ENCODE data around the gene F2RL3.

The F2RL3 gene

DNA sequence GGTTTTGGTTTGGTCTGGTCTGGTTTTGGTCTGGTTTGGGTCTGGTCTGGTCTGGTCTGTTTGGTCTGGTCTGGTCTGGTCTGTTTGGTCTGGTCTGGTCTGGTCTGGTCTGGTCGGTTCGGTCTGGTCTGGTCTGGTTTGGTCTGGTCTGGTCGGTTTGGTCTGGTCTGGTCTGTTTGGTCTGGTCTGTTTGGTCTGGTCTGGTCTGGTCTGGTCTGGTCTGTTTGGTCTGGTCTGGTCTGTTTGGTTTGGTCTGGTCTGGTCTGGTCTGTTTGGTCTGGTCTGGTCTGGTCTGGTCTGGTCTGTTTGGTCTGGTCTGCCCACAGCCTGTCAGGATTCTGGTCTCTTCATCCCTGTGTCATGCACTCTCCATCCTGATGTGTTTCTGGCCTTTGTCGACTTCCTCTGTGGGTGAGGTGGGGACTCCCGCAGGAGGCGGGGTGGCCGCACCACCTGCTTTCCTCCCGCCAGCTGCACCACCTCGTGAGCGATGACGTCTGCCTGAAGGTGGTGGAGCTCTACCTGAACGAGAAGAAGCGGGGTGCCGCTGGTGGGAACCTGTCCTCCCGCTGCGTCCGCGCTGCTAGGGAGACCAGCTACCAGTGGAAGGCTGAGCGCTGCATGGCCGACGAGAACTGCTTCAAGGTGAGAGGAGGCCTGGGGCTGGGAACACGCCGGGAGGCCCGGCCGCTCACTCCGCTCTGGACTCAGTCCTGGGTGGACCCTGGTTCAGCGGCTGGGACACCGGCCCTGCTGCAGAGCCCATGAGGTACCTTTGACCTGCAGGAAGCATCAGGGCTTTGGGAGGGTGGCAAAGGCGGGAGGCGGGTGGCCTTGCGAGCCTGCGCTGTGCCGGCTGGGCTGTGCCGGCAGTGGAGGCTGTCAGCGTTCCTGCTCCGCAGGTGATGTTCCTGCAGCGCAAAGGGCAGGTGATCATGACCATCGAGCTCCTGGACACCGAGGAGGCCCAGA, 12.9 kb upstream of the F2RL3 start:
- no peak for DNase-seq (ENCODE audit: low read depth)

DNA sequence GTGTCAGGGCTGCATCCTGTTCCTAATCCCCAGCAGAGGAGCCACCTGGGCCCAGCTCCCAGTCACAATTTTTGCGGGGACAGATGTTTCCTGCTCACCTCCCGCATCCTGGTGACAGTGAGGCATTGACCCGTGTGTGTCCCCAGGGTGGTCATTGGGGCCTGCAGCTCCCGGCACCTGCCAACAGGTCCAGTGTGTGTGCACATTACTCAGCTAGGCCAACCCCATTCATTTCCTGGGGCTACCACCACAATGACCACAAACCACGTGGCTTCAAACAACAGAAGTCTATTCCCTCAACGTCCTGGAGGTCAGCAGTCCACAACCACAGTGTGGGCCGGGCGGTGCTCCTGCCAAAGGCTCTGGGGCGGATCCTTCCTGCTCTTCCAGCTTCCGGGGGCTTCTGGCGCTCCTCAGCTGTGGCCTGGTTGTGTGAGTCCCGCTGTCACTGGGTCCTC, 11.9 kb upstream of the F2RL3 start:
- DNase-seq (ENCODE audit: low read depth): peak; percentile 77

DNA sequence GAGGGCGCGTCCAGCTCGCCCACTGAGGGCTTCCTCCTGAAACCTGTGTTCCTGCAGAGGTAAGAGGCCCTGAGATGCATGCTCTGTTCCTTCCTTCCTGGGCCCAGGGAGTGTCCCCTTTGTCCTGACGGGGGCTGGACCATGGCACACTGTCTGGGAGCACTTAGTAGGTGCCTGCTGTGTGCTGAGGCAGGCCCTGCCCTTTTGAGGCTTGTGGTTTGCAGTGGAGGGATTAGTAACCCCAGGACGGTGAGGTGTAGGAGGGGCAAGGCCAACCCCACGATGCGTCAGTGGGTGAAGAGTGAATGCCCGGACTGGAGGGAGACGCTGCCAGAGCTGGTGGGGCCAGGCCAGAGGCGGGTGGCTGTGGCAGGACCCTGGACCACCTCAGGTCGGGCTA, 11.2 kb upstream of the F2RL3 start:
- peak; percentile 30 for DNase-seq (ENCODE audit: low read depth)

DNA sequence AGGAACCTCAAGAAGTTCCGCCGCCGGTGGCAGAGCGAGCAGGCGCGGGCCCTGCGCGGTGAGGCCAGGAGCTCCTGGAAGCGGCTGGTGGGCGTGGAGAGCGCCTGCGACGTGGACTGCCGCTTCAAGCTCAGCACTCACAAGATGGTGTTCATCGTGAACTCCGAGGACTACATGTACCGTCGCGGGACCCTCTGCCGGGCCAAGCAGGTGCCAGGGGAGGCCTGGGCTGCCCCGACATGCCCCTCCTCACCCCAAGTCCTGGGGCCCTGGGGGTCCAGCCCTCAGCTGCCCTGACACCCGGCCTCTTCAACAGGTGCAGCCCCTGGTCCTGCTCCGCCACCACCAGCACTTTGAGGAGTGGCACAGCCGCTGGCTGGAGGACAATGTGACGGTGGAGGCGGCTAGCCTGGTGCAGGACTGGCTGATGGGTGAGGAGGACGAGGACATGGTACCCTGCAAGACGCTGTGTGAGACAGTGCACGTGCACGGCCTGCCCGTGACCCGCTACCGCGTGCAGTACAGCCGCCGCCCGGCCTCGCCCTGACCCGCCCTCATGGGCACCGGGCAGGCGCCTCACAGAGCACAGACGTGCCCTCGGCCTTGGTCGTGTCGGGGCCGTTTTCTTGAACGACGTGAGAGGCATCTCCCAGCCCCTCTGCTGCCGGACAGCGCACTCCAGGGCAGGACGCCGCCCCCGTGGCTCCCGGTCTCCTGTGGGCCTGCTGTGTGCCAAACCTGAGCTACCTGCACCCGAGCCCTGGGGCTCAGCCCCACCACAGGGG, 10.4 kb upstream of the F2RL3 start:
- DNase-seq (ENCODE audit: low read depth): no peak

DNA sequence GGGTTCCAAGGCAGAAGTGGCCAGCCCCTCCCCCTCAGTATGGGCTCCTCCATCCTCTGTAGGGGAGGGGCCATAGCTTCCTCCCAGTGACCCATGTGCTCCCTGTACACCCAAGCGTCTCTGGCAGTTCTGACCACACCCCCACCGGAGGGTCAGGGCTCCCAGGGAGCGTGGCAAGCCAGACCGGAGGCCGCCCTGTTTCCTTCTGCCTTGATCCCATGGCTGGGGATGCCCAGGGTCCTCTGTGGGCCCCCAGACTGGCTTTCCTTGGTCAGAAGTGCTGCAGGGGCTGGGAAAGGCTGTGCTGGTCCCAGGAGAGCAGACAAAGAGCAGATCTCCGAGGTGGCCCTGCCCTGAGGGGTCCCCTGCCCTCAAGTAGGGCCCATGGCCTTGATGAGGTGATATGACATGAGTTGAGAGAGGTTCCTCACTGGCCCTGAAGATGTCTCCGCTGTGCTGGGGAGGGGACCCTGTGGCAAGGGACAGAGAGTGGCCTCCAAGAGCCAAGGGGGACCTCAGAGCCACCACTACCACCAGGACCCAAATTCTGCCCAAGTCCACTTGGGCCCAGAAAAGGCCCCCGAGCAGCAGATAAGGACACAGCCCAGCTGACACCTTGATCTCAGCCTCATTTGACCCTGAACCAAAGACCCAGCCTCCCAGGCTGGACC, 7.8 kb upstream of the F2RL3 start:
- DNase-seq (ENCODE audit: low read depth): no peak

DNA sequence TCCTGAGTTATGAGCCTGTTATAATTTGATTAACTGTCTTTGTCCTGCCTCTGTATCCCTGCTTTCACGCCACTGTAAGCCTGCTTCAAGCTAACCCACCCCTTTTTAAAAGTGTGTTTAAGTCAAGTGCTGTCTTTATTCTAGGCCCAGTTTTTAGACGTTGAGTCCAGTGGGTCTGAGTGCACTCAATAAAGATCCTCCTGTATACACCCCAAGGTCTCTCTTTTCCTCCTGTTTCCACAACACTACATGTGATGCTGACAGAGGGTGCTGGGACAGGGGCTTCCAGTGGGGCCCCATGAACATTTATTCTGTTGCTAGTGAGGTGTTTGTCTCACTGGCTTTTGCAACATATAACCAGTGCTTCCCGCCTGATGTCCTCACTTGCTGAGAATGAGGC, 6.7 kb upstream of the F2RL3 start:
- no peak for DNase-seq (ENCODE audit: low read depth)

DNA sequence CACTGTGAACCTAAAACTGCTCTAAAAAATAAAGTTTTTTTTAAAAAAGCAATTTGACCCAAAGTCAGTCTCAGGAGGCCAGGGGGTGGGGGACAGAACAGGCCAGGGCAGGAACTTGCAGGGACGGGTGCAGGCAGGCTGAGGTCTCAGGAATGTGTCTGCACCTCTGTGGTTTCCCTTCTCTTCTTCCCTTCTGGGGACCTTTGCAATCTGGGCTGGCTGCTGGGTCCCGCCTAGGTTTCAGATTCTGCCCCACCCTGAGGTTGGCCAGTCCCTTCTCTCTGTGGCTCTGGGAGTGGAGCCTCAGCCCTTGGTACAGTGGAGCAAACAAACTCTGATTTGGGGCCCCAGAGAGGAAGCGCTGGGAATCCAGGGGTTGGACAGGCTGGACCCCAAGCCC, 5.3 kb upstream of the F2RL3 start:
- DNase-seq (ENCODE audit: low read depth): no peak

DNA sequence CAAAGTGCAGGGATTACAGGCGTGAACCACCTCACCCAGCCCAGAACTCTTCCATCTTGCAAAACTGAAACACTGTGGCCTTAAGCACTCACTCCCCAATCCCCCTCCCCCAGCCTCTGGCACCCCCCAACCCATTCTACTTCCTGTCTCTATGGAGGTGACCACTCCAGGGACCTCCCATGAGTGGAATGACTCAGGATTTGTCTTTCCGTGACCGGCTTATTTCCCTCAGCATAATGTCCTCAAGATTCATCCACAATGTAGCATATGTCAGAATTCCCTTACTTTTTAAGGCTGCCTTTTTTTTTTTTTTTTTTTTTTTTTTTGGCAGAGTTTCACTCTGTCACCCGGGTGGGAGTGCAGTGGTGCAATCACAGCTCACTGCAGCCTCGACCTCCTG, 3.6 kb upstream of the F2RL3 start:
- no peak for DNase-seq (ENCODE audit: low read depth)

DNA sequence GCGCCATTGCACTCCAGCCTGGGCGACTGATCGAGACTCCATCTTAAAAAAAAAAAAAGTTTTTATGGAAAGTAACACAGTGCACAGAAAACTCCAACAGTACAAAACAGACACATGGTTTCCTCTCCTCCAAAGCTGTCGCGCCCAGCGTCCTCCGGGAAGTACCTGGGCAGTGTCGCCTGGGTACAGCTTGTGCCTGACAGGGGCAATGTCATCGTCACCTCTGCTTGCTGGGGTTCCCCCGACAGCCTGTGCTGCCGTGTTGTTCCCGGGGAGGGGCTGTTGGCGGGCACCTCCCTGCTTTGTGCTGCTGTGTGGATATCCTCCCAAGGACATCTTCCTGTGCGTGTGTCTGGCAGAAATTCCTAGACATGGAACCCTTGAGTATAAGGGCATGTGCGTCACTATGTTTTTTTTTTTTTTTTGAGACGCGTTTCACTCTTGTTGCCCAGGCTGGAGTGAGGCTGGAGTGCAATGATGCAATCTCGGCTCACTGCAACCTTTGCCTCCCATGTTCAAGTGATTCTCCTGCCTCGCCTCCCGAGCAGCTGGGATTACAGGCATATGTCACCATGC, 2.4 kb upstream of the F2RL3 start:
- peak; percentile 31 for DNase-seq (ENCODE audit: low read depth)

DNA sequence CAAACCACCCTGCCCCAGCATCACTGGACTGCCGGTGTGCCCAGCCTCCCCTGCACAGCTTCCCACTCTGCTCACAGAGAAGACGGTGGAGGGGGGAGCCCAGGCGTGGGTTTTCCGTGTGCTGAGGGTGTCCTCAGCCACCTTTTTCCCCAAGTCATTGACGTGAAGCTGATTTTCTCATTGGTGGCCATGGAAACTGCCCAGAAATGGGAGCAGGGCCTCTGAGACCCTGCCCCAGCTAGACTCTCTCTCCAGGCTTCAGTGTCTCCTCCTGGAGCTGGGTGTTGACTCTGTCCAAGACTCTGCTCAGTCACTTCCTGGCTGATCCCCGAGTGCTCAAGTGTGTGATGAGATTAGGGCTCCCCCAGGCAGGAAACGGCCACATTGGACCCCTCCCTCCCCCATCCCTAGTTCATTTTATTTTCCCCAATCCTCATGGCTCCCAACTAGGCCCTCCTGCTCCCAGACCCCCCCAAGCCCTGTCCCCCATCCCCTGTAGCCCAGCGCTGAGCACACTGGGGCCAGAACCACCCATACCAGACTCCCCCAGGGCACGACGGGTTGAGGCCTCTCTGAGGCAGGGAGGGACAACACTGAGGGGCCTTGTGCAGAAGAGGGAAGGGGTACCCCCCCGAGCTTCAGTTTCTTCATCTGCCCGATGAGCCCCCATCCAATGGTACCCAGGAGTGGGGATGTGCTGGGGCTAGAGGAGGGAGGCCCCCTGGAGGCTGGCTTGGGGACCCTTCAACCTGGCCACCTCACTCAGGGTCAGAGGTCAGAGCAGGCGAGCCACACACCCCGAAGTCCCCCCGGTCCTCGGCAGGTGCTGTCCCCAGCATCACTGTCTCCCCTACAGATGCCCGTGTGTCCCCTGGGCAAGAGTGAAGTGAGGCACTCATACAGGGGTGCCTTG, 1.2 kb upstream of the F2RL3 start:
- peak; percentile 12 for DNase-seq (ENCODE audit: low read depth)

DNA sequence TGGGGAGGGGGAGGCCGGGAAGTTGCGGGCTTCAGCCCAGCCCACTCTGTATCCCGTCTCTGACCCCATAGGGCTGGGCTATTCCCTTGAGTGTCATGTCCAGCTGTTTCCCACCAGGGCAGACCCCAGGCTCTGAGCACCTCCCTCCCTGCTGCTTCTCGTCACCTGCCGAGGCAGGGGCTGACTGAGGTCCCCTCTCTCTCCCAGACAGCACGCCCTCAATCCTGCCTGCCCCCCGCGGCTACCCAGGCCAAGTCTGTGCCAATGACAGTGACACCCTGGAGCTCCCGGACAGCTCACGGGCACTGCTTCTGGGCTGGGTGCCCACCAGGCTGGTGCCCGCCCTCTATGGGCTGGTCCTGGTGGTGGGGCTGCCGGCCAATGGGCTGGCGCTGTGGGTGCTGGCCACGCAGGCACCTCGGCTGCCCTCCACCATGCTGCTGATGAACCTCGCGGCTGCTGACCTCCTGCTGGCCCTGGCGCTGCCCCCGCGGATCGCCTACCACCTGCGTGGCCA, 625 bp downstream of the F2RL3 start:
- no peak for DNase-seq (ENCODE audit: low read depth)

DNA sequence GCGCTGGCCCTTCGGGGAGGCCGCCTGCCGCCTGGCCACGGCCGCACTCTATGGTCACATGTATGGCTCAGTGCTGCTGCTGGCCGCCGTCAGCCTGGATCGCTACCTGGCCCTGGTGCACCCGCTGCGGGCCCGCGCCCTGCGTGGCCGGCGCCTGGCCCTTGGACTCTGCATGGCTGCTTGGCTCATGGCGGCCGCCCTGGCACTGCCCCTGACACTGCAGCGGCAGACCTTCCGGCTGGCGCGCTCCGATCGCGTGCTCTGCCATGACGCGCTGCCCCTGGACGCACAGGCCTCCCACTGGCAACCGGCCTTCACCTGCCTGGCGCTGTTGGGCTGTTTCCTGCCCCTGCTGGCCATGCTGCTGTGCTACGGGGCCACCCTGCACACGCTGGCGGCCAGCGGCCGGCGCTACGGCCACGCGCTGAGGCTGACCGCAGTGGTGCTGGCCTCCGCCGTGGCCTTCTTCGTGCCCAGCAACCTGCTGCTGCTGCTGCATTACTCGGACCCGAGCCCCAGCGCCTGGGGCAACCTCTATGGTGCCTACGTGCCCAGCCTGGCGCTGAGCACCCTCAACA, 1.2 kb downstream of the F2RL3 start:
- no peak for DNase-seq (ENCODE audit: low read depth)

DNA sequence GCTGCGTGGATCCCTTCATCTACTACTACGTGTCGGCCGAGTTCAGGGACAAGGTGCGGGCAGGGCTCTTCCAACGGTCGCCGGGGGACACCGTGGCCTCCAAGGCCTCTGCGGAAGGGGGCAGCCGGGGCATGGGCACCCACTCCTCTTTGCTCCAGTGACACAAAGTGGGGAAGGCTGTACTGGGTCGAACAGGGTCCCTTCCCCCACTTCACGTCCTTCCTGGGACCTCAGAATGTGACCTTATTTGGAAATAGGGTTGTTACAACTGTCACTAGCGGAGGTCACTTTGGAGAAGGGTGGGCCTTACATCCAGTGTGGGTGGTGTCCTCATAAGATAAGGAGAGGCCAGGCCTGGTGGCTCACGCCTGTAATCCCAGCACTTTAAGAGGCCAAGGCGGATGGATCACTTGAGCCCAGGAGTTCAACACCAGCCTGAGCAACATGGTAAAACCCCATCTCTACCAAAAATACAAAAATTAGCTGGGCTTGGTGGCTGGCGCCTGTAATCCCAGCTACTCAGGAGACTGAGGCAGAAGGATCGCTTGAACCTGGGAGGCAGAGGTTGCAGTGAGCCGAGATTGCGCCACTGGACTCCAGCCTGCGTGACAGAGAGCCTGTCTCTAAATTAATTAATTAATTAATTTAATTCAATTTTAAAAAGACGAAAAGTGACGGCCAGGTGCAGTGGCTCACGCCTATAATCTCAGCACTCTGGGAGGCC, 1.8 kb downstream of the F2RL3 start:
- DNase-seq (ENCODE audit: low read depth): no peak

DNA sequence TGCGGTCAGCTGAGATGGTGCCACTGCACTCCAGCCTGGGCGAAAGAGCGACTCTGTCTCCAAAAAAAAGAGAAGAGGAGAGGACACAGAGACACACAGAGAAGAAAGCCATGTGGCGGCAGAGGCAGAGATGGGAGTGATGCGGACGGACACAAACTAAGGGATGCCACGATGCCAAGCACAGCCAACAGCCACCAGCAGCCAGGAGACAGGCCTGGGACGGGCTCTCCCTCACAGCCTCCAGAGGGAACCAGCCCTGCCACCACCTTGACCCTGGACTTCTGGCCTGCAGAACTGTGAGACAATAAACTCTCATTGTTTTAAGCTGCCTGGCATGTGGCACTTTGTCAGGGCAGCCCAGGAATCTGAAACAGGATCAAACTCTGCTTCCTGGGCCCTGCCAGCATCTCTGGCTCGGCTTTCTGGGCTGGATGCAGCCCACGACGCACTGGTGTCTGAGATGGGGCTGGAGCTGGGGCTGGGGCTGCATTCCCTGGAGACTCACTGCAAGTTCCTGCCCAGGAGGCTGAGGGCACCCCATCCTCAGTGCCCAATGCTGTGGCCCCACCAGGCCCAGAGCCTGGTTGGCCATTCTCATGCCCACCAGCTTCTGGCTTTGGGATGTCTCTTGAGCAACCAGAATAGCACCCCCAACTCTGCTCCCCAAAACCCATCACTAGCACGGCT, 3.0 kb downstream of the F2RL3 start:
- no peak for DNase-seq (ENCODE audit: low read depth)

DNA sequence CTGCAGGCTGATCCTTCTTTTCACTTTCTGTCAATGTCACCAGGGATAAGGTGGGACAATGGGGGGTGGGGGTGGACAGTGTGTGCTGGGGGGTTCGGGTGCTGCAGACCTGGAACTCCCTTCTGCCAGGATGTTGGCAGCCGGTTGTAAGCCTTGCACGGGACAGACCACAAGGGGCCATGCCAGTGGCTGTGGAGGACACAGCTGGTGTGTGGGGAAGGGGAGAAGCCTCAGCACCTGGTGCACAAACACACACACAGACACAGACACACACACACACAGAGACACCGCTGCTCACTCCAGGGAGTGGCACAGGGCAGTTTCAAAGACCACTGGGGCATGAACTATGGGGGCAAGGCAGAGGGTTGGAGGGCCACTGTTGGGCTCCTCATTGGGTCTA, 3.6 kb downstream of the F2RL3 start:
- DNase-seq (ENCODE audit: low read depth): no peak

DNA sequence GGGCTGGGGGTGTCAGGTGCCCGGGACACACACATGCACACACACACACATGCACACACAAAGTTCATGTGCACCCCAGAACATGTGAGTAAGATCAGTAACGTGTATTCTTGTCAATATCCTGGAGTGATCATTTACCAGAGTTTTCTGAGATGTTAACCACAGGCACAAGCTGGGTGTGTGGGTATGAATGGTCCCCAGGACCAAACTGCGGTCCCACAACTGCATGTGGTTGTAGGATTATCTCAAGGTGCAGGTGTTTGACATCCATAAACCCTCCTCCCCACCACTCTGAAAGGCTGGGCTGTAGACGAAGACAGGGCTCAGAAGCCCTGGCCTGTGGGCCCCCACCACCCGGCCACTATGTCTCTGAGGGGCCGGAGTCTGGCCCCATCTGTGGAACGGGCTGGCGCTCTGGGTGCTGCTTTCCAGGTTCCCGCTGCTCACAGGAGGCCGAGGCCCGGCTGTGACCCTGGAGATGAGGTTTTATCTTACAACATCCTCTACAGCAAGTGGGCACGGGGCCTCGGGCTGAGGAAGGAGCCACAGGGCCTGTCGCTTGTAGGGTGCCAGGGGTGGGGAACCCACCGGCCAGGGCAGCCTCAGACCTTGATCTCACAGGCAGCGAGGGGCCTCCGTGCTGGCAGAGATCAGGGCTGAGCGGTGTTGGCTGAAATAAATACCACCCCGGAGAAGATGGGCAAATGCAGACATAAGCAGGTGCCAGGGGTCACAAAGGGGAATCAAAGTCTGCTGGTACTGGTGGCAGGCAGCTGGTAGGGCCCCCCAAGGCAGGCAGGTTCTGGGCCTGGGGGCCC, 4.3 kb downstream of the F2RL3 start:
- no peak for DNase-seq (ENCODE audit: low read depth)

DNA sequence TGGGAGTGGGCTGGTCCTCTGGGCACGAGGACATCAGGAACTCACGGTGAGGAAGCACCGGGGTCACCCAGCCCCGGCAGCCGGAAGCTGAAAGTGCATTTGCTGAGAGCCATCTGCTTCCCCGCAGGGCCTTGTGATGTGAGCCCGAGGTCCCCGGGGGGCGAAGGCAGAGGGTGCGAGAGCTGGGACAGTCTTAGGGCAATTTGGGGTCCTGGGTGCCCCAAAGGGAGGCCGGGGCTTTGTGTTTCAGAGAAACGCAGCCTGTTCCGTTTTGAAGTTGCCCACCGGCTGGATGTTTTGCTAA, 4.8 kb downstream of the F2RL3 start:
- DNase-seq (ENCODE audit: low read depth): no peak

DNA sequence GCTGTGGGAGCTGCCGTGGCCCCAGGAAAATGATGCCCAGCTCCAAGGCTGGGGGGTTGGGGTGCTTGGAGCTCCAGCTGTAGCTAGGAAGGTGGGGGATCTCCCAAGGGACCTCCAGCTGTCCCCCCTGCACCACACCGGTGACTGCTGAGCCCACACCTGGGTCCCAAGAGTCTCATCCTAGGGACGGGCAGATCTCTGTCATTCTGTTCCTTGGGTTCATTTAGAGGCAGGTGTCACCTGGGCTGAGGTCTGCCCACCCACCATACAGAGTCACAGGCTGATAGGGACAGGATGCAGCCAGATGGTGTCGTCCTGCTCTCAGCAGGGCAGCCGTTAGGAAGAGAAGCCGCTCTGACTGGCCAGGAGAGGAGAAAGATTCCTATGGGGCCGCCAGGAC, 5.3 kb downstream of the F2RL3 start:
- no peak for DNase-seq (ENCODE audit: low read depth)
